ENCODE data around the gene TECPR2. TPM values are rescaled to one million over a fixed set of nuclear protein-coding genes. Genes with fewer than 3 reads are reported as not detected.

Gene TECPR2
- total and polyA plus RNA-seq, 2 of the 13 experiments (the other 11 are each of a cell fraction or from before 2014, with no cell fraction given), result 3.5 to 5.7 TPM

DNA sequence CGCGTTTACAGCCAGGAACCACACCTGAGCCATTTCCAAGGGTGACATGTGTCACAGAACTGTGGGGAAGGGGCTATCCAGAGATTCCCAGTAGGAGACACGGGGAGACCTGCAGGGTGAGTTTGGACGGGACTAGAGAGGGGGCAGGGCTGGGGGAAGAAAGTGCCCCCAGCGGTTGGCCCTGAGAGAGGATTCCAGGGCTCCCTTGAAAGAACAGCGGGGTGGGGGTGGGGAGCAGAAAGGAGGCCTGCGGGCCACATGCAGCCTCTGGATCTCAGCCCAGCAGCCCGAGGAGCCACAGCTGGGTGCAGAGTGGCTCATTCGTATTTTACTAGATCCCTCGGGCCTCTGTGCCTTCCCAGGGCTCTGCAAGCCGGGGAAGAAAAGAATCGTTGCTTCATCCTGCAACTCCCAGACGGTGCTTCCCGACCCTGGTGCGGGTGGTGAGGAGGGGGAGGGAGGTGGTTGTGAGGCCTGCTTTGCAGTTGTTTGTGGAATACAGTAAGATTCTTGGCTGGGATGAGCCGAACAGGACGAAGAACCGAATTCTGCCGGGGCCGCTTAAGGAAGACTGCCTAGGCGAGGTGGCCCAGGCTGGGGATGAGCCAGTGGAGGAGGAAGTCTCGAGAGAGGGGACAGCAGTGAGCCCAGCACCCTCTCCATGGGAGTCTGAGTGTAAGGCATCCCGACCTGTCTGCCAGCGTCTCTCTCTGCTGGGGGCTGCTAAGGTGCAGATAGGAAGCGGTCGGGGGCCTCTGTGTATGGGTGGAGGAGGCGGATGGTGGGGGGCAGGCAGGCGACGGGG, 182.9 kb downstream of the TECPR2 start (continued):
- TF ChIP-seq ZNF142 (CRISPR knock-in tag; IDR thresholded peaks at IDR 0.05) (no peak), ADNP (CRISPR knock-in tag; IDR thresholded peaks at IDR 0.05) (no peak), ZFP41 (CRISPR knock-in tag; IDR thresholded peaks at IDR 0.05; ENCODE audit: borderline replicate concordance) (no peak), DMAP1 (CRISPR knock-in tag; IDR thresholded peaks at IDR 0.05) (peak; percentile 51; the same call in 1 of the 2 replicates), MED1 (CRISPR knock-in tag; IDR thresholded peaks at IDR 0.05) (0 out of 2 replicates have a peak, but pooled peaks have one; percentile 31), HMGXB4 (CRISPR knock-in tag; IDR thresholded peaks at IDR 0.05; ENCODE audit: borderline replicate concordance in 1 of 2, low read depth in 1 of 2) (peak; percentile 66 to 85; a peak in 3 of 4 replicates), CENPT (CRISPR knock-in tag; IDR thresholded peaks at IDR 0.05; ENCODE audit: low read depth) (no peak), SAP130 (CRISPR knock-in tag; IDR thresholded peaks at IDR 0.05; ENCODE audit: low read depth) (peak; percentile 44), ZBTB34 (CRISPR knock-in tag; IDR thresholded peaks at IDR 0.05) (no peak), TAF1 (CRISPR knock-in tag; IDR thresholded peaks at IDR 0.05) (peak; percentile 65; the same call in 1 of the 2 replicates), ZNF225 (CRISPR knock-in tag; IDR thresholded peaks at IDR 0.05) (0 out of 2 replicates have a peak, but pooled peaks have one; percentile 13), AKAP8 (CRISPR knock-in tag; IDR thresholded peaks at IDR 0.05) (no peak), SAFB2 (CRISPR knock-in tag; IDR thresholded peaks at IDR 0.05; ENCODE audit: borderline replicate concordance, low read depth) (no peak), GABPB1 (CRISPR knock-in tag; IDR thresholded peaks at IDR 0.05) (peak; percentile 10; the same call in 1 of the 2 replicates), HOXA3 (CRISPR knock-in tag; IDR thresholded peaks at IDR 0.05) (peak; percentile 46; the same call in 1 of the 2 replicates), ZNF451 (CRISPR knock-in tag; IDR thresholded peaks at IDR 0.05) (no peak; the same call in 1 of the 2 replicates), POLR2A (IDR thresholded peaks at IDR 0.05; ENCODE audit: insufficient read depth in 1 of 2, low read depth in 2 of 2, low read length in 2 of 2) (peak in 1 of 2 experiments; percentile 58; a peak in 1 of 4 replicates), KMT2A (CRISPR knock-in tag; IDR thresholded peaks at IDR 0.05) (no peak; the same call in 1 of the 2 replicates)
- TF ChIP-seq, protein P1, sequence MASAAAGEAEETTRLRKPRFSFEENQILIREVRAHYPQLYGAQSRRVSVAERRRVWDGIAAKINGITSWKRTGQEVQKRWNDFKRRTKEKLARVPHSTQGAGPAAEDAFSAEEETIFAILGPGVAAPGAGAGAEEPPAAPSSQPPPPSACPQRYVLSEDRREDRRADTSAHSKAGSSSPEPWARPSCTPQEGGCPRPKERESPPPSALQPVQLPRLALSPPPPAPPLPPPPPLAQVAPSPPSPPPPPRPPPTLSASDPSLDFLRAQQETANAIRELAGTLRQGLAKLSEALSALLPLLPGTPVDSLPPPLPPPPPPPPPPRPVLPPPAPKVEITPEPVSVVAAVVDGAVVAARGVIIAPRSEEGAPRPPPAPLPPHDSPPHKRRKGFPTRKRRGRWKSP (CRISPR knock-in tag; IDR thresholded peaks at IDR 0.05), result no peak; the same call in none of the 2 replicates
